ENCODE measurements around the gene MAN1B1.
"Not testable (repeated sequence)": the region's sequence is repeated elsewhere in the genome, so short reads cannot be mapped to it uniquely, and the experiment has no call there.

MAN1B1 gene

DNA sequence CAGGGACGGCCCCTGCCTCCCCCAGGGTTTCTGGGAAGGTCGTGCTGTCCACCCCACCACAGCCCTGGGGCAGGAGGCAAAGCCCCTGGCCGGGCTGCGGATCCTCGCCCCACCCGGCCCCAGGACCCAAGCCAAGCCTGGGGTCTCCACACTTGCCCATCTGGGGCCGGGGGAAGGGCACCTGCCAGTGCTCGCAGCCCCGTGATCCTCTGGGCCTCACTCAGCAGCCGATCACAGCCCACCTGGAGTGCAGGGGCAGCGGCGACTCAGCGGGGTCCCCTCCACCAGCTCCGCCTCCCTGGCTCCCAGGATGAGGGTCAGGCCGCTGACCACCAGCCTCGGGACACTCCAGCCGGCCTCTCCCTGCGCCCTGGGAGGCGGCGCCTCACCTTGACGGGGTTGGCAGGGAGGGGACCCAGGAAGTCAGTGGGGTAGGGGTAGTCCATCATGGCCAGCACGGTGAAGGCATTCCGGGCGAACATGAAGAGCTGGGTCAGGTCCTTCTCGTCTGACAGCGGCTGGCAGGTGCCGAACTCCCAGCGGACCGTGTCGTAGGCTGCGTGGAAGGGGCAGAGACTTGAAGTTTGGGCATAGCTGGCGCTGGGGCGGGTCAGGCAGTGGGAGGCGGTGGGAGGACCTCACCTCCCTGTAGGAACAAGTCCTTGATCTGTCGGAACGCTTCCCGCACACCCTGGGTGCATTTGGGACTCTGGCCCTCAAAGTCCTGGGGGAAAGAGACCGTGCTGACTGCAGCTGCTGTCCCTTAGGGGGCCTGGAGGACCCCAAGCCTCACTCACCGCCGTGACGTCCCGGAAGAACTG lies 26.0 kb downstream of the MAN1B1 start:
- Histone ChIP-seq H3K27me3 (ENCODE audit: insufficient read depth, low read length) (peaks cover 50% of the 10 kb centered on the region), H3K9ac (ENCODE audit: low read depth, low read length) (no peak overlapping the region), H3K36me3 (ENCODE audit: insufficient read depth, low read depth, low read length) (no peaks in the 10 kb centered on the region), H3K4me3 (ENCODE audit: low read length) (no peak overlapping the region), H3K4me1 (ENCODE audit: insufficient read depth, low read length) (no peaks in the 10 kb centered on the region), H3K9me3 (ENCODE audit: insufficient read depth, low read depth, low read length) (no peaks in the 10 kb centered on the region), H3K27ac (ENCODE audit: low read length) (no peak overlapping the region)

DNA sequence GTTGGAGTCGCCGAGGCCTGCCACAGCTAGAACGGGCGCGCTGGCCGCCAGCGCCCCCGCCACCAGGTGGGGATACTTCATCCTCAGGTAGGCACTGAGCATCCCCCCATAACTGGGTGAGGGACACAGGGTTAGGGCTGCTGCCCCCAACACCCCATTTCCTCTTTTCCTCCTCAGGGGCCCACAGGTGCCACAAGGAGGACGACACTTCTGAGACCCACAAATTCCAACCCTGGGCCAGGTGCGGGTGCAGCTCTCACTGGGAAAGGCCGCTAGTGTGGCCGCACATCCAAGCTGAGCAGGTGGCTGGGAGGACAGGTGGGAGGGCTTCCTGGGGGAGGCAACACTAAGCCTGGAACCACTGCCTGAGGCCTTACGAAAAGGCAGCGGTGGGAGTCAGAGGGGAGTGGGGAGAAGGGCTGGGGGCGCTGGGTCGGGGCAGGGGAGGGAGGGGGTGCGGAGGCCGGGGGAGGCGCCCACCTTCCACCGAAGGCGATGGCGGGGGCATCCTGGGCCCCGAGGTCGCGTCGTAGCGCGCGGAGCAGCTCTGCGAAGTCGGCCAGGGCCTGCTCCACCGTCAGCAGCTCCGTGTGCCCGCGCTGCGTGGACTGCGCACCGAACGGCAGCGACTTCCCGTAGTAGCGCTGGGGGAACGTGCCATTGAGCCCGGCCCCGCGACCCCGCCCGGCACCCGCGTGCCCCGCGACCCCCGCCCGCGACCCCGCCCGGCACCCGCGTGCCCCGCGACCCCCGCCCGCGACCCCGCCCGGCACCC lies 26.8 kb downstream of the MAN1B1 start:
- Histone ChIP-seq H3K9me3 (ENCODE audit: insufficient read depth, low read depth, low read length) (no peaks in the 10 kb centered on the region), H3K4me1 (ENCODE audit: insufficient read depth, low read length) (no peaks in the 10 kb centered on the region), H3K36me3 (ENCODE audit: insufficient read depth, low read depth, low read length) (no peaks in the 10 kb centered on the region), H3K27me3 (ENCODE audit: insufficient read depth, low read length) (peaks cover 53% of the 10 kb centered on the region), H3K9ac (ENCODE audit: low read depth, low read length) (no peak overlapping the region), H3K27ac (ENCODE audit: low read length) (no peak overlapping the region), H3K4me3 (ENCODE audit: low read length) (no peak overlapping the region)

- no peak overlapping the region for H3K27ac ChIP-seq (ENCODE audit: low read length)
- no peaks in the 10 kb centered on the region for H3K4me1 ChIP-seq (ENCODE audit: insufficient read depth, low read length)
- no peak overlapping the region for H3K9ac ChIP-seq (ENCODE audit: low read depth, low read length)
Observed at GRCh38 chr9:137114220-137114612, 27.4 kb downstream of the MAN1B1 start.

DNA sequence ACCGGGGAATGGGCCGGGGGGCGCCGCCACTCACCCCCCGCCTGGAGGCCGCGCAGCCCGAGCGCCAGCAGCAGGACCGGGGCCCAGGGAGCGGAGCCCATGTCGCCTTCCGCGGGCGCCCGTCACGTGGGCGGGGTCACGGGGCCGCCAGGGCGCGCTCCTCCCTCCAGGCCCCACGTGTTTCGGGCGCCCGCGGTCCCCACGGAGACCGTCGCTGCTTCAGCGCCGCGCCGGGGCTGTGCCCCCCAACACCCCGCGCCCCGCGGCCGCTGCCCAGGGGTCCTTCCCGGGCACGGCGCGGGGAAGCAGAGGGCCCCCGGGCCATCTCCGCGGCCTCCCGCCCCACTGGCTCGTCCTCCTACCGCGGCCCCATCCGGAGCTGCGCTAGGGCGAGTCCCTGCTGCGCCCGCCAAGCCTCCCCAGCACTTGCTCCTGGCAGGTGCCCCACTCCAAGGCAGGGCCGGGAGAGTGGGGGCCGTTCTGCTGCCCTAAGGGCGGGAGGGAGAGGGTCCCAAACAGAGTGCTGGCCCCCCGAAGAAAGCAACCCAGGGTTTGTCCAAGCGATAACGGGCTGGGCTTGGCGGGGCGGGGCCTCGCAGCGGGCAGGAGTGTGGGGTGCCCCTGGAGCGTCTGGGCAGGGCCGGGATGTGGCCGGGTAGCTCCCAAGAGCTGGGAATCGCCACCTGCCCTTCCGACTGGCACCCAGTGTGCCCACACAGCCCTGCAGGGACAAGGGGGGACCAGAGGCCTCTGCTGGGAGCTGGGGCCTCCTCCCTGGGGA lies 28.0 kb downstream of the MAN1B1 start, which contains the start of gene DPP7:
DPP7 (minus strand) TSS at position 121 of the 781 bp plus-strand sequence; CDS start at position 101, 20 bp downstream.
- H3K27me3 ChIP-seq (ENCODE audit: insufficient read depth, low read length), result peaks cover 53% of the 10 kb centered on the region
- peak within 1 kb of the TSS; percentile 42; the same call in 1 of the 2 replicates for H3K4me3 ChIP-seq (ENCODE audit: low read length)
- no peaks in the 10 kb centered on the region for H3K36me3 ChIP-seq (ENCODE audit: insufficient read depth, low read depth, low read length)
- H3K9ac ChIP-seq (ENCODE audit: low read depth, low read length), result no peak within 1 kb of the TSS
- no peaks in the 10 kb centered on the region for H3K4me1 ChIP-seq (ENCODE audit: insufficient read depth, low read length)
- H3K9me3 ChIP-seq (ENCODE audit: insufficient read depth, low read depth, low read length), result no peaks in the 10 kb centered on the region
- H3K27ac ChIP-seq (ENCODE audit: low read length), result no peak within 1 kb of the TSS

More at GRCh38 chr9:137114220-137114612, 27.4 kb downstream of the MAN1B1 start:
- peaks cover 53% of the 10 kb centered on the region for H3K27me3 ChIP-seq (ENCODE audit: insufficient read depth, low read length)
- peak overlapping the region; percentile 42; the same call in 1 of the 2 replicates for H3K4me3 ChIP-seq (ENCODE audit: low read length)
- no peaks in the 10 kb centered on the region for H3K9me3 ChIP-seq (ENCODE audit: insufficient read depth, low read depth, low read length)
- H3K36me3 ChIP-seq (ENCODE audit: insufficient read depth, low read depth, low read length), result no peaks in the 10 kb centered on the region

DNA sequence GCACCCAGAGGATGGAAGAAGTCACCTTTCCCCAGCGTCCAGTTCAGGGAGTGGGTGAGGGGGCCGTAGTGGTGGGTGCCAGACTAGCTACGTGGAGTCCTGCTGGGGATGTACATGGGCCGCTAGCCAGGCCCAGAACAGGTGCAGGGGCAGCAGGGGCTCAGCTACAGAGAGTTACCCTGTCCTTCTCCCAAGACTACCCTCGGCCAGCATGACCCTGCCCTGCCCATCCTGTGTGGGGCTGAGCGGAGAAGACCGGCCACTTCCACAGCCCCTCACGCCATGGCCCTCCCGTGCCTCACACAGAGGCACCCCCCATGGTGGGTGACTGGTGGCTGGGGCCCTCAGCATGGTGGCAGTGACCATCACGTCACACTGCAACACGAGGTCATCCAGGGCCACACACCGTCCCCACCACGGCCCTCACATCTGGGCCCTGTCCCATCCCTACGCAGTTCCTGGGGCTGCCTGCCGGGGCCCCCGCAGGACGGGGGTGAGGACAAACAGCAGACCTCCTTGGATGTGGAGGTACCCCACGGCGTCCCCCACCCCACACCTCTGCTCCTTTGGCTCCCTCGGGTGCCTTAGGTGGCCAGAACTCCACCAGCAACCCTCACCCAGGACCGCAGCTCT lies 28.7 kb downstream of the MAN1B1 start:
- no peak overlapping the region for H3K27ac ChIP-seq (ENCODE audit: low read length)
- H3K36me3 ChIP-seq (ENCODE audit: insufficient read depth, low read depth, low read length), result no peaks in the 10 kb centered on the region
- no peaks in the 10 kb centered on the region for H3K4me1 ChIP-seq (ENCODE audit: insufficient read depth, low read length)
- H3K4me3 ChIP-seq (ENCODE audit: low read length), result no peak overlapping the region
- no peak overlapping the region for H3K9ac ChIP-seq (ENCODE audit: low read depth, low read length)
- peaks cover 53% of the 10 kb centered on the region for H3K27me3 ChIP-seq (ENCODE audit: insufficient read depth, low read length)
- no peaks in the 10 kb centered on the region for H3K9me3 ChIP-seq (ENCODE audit: insufficient read depth, low read depth, low read length)

- Histone ChIP-seq H3K9ac (ENCODE audit: low read depth, low read length) (no peak overlapping the region), H3K27me3 (ENCODE audit: insufficient read depth, low read length) (peaks cover 53% of the 10 kb centered on the region), H3K27ac (ENCODE audit: low read length) (no peak overlapping the region), H3K4me1 (ENCODE audit: insufficient read depth, low read length) (no peaks in the 10 kb centered on the region), H3K4me3 (ENCODE audit: low read length) (no peak overlapping the region), H3K9me3 (ENCODE audit: insufficient read depth, low read depth, low read length) (no peaks in the 10 kb centered on the region), H3K36me3 (ENCODE audit: insufficient read depth, low read depth, low read length) (no peaks in the 10 kb centered on the region)
Observed at GRCh38 chr9:137116027-137116507, 29.3 kb downstream of the MAN1B1 start.

DNA sequence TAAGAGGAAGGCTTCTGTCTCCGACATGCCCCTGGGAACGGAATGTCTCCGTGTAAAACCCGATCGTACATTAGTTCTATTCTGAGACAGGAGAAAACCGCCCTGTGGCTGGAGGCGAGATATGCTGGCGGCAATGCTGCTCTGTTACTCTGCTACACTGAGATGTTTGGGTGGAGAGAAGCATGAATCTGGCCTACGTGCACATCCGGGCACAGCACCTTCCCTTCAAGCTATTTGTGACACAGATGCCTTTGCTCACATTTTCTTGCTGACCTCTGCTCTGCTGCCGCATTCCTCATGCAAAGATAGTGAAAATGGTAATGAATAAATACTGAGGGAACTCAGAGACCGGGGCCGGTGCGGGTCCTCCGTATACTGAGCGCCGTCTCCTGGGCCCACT lies 29.9 kb downstream of the MAN1B1 start:
- Histone ChIP-seq H3K4me3 (ENCODE audit: low read length) (no peak overlapping the region), H3K27me3 (ENCODE audit: insufficient read depth, low read length) (peaks cover 53% of the 10 kb centered on the region), H3K9me3 (ENCODE audit: insufficient read depth, low read depth, low read length) (no peaks in the 10 kb centered on the region), H3K4me1 (ENCODE audit: insufficient read depth, low read length) (no peaks in the 10 kb centered on the region), H3K27ac (ENCODE audit: low read length) (no peak overlapping the region), H3K9ac (ENCODE audit: low read depth, low read length) (no peak overlapping the region), H3K36me3 (ENCODE audit: insufficient read depth, low read depth, low read length) (no peaks in the 10 kb centered on the region)

DNA sequence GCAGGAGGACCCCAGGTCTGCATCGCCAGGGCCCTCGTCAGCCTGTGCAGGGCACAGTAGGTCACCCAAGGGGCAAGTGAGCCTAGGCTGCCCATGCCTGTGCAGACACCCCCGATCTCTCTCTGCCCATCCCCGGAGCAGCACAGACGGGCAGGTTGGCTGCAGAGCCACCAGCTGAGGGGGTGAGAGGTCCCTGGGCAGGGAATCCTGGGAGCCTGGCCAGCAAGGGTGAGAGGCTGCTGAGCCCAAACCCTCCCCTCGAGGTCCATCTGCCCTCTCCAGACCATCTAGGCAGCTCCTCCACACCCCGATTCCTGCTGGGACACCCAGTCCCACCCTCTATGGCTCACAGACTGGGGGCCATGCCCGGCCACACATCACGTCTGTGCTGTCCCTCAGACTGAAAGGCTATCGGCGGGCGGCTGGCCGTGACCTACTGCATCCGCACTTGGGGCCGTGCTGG lies 30.5 kb downstream of the MAN1B1 start:
- Histone ChIP-seq H3K27ac (ENCODE audit: low read length) (no peak overlapping the region), H3K4me1 (ENCODE audit: insufficient read depth, low read length) (no peaks in the 10 kb centered on the region), H3K9ac (ENCODE audit: low read depth, low read length) (no peak overlapping the region)

DNA sequence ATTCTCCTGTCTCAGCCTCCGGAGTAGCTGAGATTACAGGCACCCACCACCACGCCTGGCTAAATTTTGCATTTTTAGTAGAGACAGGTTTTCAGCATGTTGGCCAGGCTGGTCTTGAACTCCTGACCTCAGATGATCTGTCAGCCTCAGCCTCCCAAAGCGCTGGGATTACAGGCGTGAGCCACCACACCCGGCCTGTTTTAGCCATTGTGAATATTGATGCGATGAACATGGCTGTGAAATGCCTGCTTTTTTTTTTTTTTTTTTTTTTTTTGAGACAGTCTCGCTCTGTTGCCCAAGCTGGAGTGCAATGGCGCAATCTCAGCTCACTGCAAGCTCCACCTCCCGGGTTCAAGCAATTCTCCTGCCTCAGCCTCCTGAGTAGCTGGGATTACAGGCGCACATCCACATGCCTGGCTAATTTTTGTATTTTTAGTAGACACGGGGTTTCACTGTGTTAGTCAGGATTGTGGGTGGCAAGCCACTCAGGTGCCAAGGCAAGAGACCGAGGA lies 31.4 kb downstream of the MAN1B1 start:
- H3K9me3 ChIP-seq (ENCODE audit: insufficient read depth, low read depth, low read length); H3K4me1 ChIP-seq (ENCODE audit: insufficient read depth, low read length); H3K9ac ChIP-seq (ENCODE audit: low read depth, low read length); H3K27ac ChIP-seq (ENCODE audit: low read length); H3K36me3 ChIP-seq (ENCODE audit: insufficient read depth, low read depth, low read length); H3K4me3 ChIP-seq (ENCODE audit: low read length): not testable (repeated sequence)
- peaks cover 46% of the 10 kb centered on the region for H3K27me3 ChIP-seq (ENCODE audit: insufficient read depth, low read length)

More for the DNA sequence above, 30.5 kb downstream of the MAN1B1 start:
- no peaks in the 10 kb centered on the region for H3K36me3 ChIP-seq (ENCODE audit: insufficient read depth, low read depth, low read length)
- H3K9me3 ChIP-seq (ENCODE audit: insufficient read depth, low read depth, low read length), result no peaks in the 10 kb centered on the region
- no peak overlapping the region for H3K4me3 ChIP-seq (ENCODE audit: low read length)
- H3K27me3 ChIP-seq (ENCODE audit: insufficient read depth, low read length), result peaks cover 53% of the 10 kb centered on the region

DNA sequence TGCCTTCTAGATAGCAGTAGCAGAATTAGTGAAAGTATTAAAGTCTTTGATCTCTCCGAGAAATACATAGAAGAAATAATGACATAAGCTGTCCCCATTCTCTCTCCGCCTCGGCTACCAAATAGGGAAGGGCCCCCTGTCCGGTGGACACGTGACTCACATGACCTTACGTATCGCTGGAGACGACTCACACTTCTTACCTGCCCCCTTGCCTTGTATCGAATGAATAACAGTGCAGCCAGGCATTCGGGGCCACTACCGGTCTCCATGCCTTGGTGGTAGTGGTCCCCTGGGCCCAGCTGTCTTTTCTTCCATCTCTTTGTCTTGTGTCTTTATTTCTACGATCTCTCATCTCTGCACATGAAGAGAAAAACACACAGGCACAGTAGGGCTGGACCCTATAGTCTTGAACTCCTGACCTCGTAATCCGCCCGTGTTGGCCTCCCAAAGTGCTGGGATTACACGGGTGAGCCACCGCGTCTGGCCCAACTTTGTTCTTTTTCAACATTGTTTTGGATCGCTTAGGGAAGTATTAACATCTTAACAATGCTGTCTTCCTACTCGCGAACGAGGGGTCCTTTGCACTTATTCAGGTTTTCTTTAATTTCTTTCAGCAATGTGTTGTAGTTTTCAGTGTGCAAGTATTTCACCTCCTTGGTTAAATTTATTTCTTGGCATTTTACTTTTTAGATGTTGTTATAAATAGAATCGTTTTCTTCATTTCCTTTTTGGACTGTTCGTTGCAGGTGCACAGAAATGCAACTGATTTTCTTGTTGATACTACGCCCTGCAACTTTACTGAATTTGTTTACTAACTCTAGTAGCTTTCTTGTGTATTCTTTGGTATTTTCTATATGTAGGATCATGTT lies 35.4 kb downstream of the MAN1B1 start:
- not testable (repeated sequence) for H3K36me3 ChIP-seq (ENCODE audit: insufficient read depth, low read depth, low read length); H3K4me1 ChIP-seq (ENCODE audit: insufficient read depth, low read length); H3K27ac ChIP-seq (ENCODE audit: low read length); H3K9me3 ChIP-seq (ENCODE audit: insufficient read depth, low read depth, low read length); H3K27me3 ChIP-seq (ENCODE audit: insufficient read depth, low read length); H3K9ac ChIP-seq (ENCODE audit: low read depth, low read length); H3K4me3 ChIP-seq (ENCODE audit: low read length)
